HG02870 (cell line): ENCODE measurements around the gene STAMBP.
"Not testable (repeated sequence)": the region's sequence is repeated elsewhere in the genome, so short reads cannot be mapped to it uniquely, and the experiment has no call there.

Experiments
- ATAC-seq: cut with Tn5 transposase; IDR thresholded peaks from one replicate; pipeline ENCODE4 v1.9.1; 2021; ENCODE audit warnings: mild to moderate bottlenecking, moderate library complexity; ENCODE audit not compliant: unreplicated experiment

Gene STAMBP

DNA sequence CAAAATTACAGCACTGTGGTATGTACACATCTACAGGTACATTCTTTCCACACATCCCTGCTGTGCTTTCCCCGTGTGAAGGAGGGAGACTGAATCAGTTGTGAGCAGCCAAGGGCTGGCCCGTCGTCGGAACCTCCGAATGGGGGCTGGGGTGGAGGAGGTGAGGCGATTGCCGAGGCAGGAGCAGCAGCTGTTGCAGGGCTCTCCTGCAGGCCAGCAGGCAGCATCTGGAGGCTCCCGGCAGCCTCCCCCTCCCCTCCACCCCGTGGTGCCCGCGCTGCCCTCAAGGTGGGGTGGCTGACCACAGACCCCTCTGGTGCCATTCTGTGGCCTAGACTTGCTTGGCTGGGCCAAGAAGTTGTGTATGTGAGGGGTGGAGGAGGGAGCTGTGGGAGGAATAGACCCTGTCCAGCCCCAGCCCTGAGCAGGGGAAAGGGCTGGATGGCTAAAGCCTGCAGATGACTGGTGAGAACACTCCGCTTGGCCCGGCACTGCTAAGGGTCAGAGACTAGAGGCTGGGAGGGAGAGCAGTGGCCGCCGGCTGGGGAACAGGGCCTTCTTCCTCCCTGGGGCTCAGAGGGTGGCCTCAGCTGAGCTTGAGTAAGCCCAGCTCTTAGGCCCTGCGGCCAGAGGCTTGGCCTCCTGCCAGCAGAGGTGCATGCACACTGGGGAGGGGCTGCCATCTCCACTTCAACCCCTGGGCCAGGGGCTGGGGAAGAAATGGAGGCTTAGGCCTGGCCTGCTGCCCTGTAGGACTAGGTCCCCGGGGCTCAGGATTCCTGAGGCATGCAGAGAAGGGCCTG lies 7.6 kb downstream of the STAMBP start:
- ATAC-seq: no peak

DNA sequence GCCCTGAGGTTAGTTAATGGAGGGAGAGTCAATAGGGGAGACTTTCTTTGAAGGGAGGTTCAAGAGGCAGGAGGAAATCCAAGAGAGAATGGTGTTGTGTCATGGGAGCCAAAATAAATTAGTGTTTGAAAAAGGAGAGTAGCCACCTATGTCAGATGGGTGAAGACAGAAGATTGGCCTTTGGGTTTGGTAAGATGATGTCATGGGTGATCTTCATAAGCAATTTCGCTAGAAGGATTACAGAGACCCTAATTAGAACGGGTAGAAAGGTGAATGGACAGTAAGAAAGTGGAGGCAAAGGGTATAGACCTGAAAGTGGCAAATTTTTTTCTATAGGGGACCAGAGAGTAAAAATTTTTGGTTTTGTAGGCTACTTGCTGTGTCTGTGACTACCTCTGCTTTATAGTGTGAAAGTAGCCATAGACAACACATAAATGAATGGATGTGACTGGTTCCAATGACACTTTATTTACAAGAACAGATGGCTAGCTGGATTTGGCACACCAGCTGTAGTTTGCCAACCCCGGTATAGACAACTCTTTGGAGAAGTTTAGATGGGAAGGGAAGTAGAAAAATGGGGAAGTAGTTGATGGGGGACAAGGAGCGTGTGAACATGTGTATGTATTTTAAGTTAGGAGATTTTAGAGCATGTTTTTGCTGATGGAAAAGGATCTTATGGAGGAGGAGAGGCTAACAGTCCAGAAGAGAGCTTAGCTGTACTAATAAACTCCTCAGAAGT lies 9.3 kb downstream of the STAMBP start:
- ATAC-seq: no peak

DNA sequence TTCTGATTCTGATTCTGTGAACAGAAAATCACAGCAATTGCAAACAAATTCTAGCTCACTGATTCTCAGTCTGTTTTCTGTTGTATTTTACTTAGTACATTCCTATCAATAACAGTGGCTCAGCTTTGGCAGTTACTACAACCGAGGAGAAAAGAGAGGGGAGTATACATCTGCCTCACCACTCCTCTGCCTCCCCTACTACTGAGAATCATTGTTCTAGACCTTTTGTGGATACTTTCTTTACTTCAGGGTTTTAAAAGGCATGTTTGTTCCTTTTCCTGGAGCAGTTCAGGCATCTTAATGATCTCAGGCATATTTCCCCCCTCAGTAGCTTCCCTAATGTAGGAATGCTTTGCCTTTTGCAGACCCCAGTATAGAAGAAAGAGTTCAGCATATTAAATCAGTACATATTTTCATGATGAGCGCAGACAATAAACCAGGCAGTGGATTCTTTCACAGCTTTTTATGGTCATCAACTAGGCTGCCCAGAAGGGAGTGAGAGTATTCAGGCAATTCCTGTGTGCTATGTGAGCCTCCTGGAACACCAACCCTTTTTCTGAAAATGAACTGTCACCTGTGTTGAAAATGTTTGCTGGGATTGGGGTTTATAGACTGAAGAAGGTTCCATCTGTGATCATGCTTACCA lies 10.3 kb downstream of the STAMBP start:
- no peak for ATAC-seq

DNA sequence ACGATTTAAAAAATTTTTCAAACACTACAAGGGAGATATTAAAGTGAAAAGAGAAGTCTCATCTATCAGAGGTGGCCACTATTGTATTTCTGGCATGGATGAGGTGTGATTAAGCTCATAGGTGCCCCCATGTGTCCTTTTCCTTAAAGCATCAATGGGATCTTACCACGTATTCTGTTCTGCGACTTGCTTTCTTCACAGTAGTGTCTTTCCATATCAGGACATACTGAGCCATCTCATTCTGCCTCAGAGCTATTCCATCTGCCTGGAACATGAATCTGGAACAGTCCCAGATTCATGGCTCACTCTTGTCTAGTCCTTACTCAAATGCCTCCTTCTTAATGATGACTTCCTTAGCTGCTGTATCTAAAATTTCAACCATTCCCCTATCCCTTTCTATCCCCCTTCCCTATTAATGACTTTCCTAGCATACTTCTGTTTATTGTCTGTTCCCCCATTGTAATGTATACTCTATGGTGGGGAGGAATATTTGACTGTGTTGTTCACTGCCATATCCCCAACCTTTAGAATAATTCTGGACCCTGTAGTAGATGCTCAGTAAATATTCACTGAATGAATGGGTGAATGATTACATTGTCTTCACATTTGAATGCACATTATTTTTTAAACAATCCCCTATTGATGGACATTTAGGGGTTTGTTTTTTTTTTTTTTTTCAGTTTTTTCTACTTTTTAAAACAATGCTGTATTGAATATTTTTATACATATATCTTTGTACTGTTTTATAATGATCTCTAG lies 11.1 kb downstream of the STAMBP start:
- no peak for ATAC-seq

DNA sequence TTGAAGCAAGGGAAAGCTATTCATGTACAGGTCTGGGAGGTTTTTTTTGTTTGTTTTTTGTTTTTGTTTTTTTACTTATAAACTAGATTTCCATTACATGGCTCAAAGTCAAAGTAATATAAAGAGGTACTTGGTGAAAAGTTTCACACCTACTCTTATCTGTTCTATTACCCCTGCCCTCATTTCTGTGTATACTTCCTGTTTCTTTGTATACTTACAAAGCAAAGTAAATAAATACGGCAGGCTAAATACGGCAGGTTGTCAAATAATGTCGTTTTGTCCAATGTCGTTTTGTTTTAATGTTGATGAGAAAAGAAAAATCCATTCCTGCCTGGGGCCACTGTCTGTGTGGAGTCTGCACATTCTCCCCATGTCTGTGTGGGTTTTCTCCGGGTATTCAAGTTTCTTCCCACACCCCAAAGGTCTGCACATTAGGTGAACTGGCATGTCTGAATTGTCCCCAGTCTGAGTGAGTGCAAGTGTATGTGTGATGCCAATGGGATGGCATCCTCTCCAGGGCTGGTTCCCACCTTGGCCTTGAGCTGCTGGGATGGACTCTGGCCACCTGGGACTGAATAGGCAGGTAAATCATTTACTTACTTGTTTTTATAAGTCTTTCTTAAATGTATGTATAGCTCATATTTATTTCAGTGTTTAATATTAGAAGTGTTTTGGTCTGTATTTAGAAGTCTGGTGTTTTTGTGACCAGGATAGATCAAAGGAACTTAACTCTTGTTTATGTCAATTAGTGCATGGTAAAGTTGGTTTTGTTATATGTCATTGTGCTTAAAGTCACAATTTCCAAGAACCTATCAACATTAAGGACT lies 13.4 kb downstream of the STAMBP start:
- ATAC-seq: no peak

DNA sequence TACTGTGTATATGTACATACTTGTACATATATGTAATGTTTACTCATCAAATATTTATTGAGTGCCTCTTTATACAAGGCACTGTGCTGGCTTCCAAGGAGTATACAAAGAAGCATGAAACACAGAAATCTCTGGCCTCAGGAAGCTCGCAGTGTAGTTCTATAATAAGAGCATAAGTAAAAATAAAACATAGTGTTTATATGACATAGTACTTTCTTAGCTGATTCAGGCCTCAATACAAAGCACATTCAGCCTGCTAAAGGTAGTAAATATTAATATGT lies 13.9 kb downstream of the STAMBP start:
- no peak for ATAC-seq

DNA sequence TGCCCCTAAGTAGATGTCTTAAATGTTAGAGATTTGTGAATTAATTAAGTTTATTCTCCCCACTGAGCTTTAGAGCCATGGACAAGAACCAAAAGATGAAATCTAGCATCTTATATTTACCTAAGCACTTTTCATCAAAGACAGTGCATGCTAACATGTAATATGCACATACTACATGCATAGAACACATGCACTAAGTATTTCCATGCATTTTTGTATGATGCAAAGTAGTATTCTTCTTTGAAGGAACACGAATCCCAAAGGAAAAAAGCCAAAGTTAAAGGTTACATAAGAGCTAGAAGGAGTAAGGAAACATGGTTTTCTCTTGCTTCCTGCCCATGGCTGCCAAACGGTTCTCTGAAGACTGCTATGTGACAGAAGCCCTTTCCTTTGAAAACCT lies 15.3 kb downstream of the STAMBP start:
- ATAC-seq: no peak

DNA sequence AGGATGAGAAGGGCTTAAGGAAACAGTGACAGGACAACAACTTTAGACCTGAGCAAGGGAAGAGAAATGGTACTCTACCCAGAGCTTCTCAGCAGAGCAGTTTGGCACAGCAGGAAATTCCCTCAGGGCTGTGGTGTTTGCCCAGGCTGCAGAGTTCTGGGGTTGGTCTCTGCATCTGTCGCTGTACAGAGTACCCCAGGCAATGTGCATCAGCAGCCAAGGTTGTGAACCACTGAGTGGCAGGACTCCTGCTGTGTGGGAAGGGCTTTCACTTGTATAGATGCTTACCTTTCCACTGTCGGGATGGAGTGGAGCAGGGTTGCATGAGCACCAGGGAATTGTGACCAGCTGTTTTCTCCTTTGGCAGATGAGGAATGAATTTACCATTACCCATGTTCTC lies 21.2 kb downstream of the STAMBP start:
- ATAC-seq: no peak

DNA sequence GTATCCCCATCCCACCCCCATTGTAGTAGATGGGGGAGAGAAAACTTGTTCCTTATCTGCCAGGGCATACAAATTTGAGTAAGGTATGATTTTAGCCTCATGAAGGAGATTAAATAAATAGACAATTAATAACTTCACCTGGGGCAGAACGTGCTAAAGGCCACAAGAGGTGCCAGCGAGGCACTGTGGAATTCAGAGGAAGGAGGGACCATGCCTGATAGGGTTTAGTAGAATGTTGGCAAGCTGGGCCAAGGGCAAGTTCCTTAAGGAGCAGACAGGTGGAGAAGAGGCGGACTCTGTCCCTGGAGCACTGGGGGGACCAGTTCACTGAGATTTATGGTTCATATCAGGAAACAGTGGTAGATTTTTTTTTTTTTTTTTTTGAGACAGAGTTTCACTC lies 22.5 kb downstream of the STAMBP start:
- ATAC-seq: no peak

DNA sequence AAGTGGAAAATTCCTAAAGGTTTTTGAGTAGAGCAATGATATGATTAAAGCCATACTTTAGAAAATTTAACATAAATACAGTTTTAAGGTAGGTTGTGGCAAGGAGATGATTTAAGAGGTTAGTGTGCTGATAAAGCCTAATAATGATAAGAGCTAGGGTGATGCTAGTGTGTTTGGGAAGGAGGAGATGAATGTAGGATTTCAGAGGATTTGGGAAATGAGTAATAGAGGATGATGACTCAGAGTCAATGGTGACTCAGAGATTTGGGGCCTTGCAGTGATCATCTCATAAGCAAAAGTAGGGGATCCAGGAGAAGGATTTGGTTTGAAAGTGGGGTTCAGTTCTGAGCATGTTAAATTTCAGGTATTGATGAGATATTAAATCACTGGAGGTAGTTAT lies 23.3 kb downstream of the STAMBP start:
- ATAC-seq: no peak

DNA sequence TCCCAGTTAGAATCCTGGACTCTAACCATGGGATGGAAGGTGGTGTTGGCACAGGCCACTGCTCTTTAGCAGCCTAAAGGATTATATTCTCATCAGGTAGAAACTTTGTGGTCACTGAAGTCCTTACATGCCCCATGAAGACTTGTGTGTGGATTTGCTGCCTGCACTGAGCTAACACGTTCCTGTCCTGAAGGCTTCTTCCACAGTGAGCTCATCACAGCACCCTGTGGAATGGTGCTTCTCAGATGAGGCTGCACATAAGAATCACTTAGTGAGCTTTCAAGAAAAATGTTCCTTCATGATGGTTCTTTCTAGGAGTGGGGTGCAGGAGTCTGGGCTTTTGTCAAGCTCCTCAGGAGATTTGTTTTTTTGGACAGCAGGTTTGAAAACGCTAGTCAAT lies 26.8 kb downstream of the STAMBP start:
- no peak for ATAC-seq

DNA sequence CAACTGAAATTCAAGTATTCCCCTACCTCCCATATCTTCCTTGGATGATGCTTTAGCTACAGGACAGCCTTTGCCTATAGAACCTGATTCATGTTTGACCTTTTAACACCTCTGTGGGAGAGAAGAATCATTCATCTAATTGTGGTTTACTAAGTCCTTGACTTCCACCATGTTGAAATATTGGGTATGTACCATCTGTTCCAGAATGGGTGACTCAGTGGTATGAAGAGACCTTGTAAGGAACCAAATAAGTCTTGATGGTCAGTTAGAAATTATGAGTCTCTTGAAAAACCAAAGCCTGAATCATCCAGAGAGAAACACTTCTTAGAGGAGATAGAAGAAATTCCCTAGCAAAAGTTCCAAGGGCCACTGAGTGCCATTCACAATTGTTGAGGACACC lies 27.5 kb downstream of the STAMBP start:
- ATAC-seq: no peak

DNA sequence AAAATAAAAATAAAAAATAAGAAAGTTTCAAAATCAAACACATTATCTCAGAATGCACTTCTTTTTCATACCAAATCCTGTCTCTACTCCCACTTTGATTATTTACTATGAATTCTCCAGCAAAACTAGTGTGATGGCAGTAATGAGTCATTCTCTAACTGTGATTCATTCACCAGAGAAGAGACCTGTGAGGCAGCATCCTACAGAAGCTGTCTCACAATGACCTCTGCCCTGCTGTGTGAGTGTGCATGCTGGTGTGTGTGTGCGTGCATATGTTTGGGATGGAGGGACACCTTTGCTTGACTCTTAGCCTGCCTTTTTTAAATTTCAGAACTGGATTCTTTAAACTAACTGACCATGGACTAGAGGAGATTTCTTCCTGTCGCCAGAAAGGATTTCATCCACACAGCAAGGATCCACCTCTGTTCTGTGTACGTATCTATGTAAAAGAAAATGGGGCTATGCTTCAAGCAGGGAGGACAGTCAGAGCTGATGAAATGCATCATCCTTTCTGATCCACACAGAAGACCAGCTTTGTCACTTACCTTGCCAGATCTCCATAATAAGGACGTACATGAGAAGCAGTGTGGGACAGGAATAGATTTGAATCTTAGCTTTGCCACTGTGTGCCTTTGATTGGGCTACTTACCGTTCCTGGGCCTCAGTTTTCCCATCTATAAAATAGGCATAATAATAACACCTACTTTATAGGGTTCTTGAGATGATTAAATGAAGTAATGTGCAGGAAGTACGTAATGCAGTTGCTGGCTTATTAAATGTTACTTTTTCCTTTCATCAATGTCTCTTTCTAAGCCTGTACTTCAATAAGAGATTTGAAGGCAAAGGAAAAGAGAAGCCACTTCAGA lies 31.2 kb downstream of the STAMBP start:
- no peak for ATAC-seq

DNA sequence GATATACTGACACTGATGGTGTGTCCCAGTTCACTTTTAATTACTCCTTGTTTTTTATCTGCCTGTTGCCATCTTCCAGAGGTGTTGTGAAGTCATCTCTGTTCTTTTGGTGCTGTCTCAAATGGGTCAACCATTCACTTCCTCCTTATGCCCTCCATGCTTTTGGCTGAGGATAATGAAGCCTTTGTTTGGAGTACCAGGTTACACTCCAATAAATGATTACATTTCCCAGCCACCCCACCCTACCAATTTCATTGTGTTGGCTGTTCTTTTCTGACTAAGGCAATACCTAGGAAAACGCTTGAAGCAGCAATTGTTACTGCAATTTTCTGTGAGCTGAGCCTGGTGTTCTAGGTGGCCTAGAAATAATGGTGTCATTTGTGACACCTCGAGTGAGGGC lies 34.2 kb downstream of the STAMBP start:
- ATAC-seq: no peak

DNA sequence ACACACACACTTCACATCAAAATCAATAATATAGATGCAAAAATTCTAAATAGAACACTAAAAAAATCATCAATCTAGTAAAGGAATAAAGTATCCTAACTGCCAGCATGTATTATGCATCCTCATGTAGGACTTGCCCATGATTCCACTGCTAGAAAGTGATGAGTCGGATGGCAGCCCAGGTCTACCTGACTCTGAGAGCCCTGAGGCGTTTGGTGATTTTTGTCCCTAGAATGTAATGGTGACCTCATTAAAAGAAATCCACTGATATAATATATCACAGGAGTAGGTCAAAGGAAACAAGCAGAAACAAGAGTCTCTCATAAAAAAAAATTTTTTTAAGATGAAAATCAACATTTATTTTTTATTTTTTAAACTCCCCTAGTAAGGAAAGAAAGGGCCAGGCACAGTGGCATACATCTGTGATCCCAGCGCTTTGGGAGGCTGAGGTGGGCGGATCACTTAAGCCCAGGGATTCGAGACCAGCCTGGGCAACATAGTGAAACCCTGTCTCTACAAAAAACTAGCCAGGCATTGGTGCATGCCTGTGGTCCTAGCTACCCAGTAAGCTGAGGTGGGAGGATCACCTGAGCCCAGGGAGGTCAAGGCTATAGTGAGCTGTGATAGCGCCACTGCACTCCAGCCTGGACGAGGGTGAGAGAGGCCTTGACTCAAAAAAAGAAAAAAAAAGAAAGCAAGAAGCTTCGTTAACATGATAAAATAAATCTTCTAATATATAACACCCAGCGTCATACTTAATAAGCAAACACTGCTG lies 39.6 kb downstream of the STAMBP start:
- no peak for ATAC-seq

DNA sequence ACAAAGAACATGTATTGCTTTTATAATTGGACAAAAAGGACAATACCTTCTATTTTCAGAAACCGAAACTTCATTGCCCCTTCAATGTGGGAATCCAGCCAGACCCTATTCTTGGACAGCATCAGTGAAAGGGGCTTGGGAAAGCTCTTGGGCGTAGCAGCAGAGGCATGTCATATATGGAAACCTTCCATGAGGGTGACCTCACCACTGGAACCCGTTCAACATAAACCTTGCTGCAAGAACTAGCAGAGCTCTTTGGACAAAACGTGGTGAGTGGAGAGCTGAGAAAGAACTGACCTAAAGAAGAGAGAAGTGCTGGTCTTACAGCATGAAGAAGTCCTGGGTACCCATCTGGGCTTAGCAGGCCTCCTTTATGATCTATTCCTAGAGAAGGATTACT lies 41.3 kb downstream of the STAMBP start:
- no peak for ATAC-seq

DNA sequence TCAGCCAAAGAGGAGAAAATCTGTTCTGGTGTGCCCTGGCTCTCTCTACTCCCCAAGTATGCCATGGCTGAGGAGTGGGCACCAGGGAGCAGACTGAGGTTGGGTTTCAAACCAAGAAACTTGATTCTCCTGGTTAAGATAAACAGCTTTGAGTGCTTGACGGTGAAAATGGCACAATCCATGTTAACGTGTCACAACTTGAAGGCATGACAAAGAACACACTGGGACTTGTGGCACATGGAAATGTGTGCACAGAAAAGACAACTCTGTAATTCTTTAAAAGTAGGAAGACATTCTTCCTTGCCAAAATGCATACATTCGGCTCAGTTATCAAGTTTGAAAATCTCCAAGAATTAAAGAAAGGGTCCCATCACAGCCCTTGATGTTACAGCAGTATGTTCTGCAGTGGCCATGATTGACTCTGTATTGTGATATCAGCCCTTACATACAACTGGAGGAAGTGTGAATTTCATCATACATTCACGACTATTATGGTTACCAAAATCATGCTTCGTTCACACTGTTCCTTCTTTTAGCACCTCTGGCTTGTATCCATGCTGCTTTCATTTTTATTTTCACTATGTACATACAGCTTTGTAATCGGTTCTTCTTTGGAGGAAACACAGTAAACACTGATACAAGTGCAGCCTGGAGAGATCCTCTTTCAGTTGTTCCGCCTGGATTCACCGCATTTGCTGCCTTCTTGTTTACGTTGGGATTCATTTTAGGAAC lies 48.5 kb downstream of the STAMBP start:
- ATAC-seq: no peak

DNA sequence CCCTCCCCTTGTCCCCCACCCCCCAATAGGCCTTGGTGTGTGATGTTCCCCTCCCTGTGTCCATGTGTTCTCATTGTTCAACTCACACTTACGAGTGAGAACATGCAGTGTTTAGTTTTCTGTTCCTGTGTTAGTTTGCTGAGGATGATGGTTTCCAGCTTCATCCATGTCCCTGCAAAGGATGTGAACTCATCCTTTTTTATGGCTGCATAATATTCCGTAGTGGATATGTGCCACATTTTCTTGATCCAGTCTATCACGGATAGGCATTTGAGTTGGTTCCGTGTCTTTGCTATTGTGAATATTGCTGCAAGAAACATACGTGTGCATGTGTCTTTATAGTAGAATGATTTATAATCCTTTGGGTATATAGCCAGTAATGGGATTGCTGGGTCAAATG lies 49.2 kb downstream of the STAMBP start:
- ATAC-seq: not testable (repeated sequence)
